WI38 (cell line): Measurements from ENCODE around the gene ERH.

Experiments
- H3K4me3 ChIP-seq: 2 replicates; pipeline ENCODE4 v1.5.1; 2011; ENCODE audit warnings: low read depth, mild to moderate bottlenecking, control low read depth, low read length
- CTCF ChIP-seq: IDR thresholded peaks from 2 replicates; pipeline ENCODE4 v1.5.1; 2012; ENCODE audit warnings: low read depth, mild to moderate bottlenecking, control low read depth, low read length

Gene ERH

GRCh38 chr14:69366069-69366468 lies 32.0 kb downstream of the ERH start:
- no peak for TF ChIP-seq CTCF
- H3K4me3 ChIP-seq = no peak overlapping the region

- H3K4me3 ChIP-seq = no peak overlapping the region
- TF ChIP-seq CTCF = no peak
Observed at GRCh38 chr14:69364378-69364777, 33.7 kb downstream of the ERH start.

GRCh38 chr14:69363964-69364363 lies 34.1 kb downstream of the ERH start:
- H3K4me3 ChIP-seq = no peak overlapping the region
- TF ChIP-seq CTCF = no peak

- TF ChIP-seq CTCF = peak; percentile 28; the same call in 1 of the 2 replicates
- no peak overlapping the region for H3K4me3 ChIP-seq
Observed at GRCh38 chr14:69363055-69363454, 35.0 kb downstream of the ERH start.

- no peak for TF ChIP-seq CTCF
- no peak overlapping the region for H3K4me3 ChIP-seq
Observed at GRCh38 chr14:69360438-69361108, 37.5 kb downstream of the ERH start.

GRCh38 chr14:69358966-69359365 lies 39.1 kb downstream of the ERH start:
- H3K4me3 ChIP-seq = no peak overlapping the region
- no peak for TF ChIP-seq CTCF

- H3K4me3 ChIP-seq = no peak overlapping the region
- TF ChIP-seq CTCF = no peak
Observed at GRCh38 chr14:69358233-69358963, 39.7 kb downstream of the ERH start.
